K562 (cell line): ENCODE data around the gene CCDC78. TPM values are rescaled to one million over a fixed set of nuclear protein-coding genes. Genes with fewer than 3 reads are reported as not detected.
A peak's percentile ranks its signal among the peaks of the same experiment; 100 is the strongest.

Experiments
- FIP1L1 ChIP-seq: fragments of 200-400 bp; formaldehyde crosslinking; IDR thresholded peaks from 2 replicates; pipeline ENCODE4 v1.6.1; 2018; ENCODE audit warnings: mild to moderate bottlenecking, low read depth, low read length; ENCODE audit not compliant: poor library complexity, severe bottlenecking
- FOSL1 ChIP-seq: fragments of 200-800 bp; sonication (Bioruptor generic); conservative IDR thresholded peaks from 2 replicates; pipeline ENCODE4 v1.6.1; 2016; ENCODE audit warnings: missing genetic modification characterization, missing compliant biosample characterization
- KLF13 ChIP-seq: fragments of 450-650 bp; IDR thresholded peaks from 2 replicates; pipeline ENCODE4 v1.6.1; 2016; ENCODE audit warnings: missing genetic modification characterization, low read depth, mild to moderate bottlenecking, missing compliant biosample characterization, moderate library complexity, borderline replicate concordance
- MCM3 ChIP-seq: fragments of 450-650 bp; IDR thresholded peaks from 2 replicates; pipeline ENCODE4 v1.6.1; 2016
- MEF2D ChIP-seq: conservative IDR thresholded peaks from 2 replicates; pipeline ENCODE4 v1.6.1; 2016; ENCODE audit warnings: low read depth, missing genetic modification characterization, missing compliant biosample characterization
- NFXL1 ChIP-seq: fragments of 450-650 bp; formaldehyde crosslinking; IDR thresholded peaks from 2 replicates; pipeline ENCODE4 v1.4.0; 2021; ENCODE audit warnings: mild to moderate bottlenecking
- THAP12 ChIP-seq: fragments of 250-450 bp; sonication (Bioruptor Pico); IDR thresholded peaks from 2 replicates; pipeline ENCODE4 v1.9.0; 2021; ENCODE audit warnings: mild to moderate bottlenecking, inconsistent platforms
- ZBTB17 ChIP-seq: fragments of 450-650 bp; formaldehyde crosslinking; IDR thresholded peaks from 2 replicates; pipeline ENCODE4 v1.4.0; 2020; ENCODE audit warnings: mild to moderate bottlenecking
- ZNF239 ChIP-seq: fragments of 250-450 bp; sonication (Bioruptor Pico); IDR thresholded peaks from 2 replicates; pipeline ENCODE4 v1.4.0; 2020; ENCODE audit warnings: mild to moderate bottlenecking
- ZNF41 ChIP-seq: fragments of 250-450 bp; sonication (Bioruptor Pico); conservative IDR thresholded peaks from 2 replicates; pipeline ENCODE4 v1.4.0; 2020; ENCODE audit warnings: mild to moderate bottlenecking
- ZNF785 ChIP-seq: fragments of 250-450 bp; sonication (Bioruptor Pico); IDR thresholded peaks from 2 replicates; pipeline ENCODE4 v1.4.0; 2020; ENCODE audit warnings: mild to moderate bottlenecking
- polyA plus RNA-seq, 8 experiments: library from polyadenylated mRNA; depleted of rRNA in 4 of 8; stranded (reverse) in 5 of 8; unstranded in 3 of 8; fragments of >200 nt; fragmentation: Nextera tagmentation in 2 of 8; fragmentation: Illumina TruSeq in 1 of 8; extraction: Ambion mirVana in 2 of 8; extraction: Trizol in 1 of 8; gene quantifications; 2 replicates each; pipeline versions ENCODE4 v1.2.1 to v1.2.3, GENCODE V29; 2011 to 2014; ENCODE audit warnings: inconsistent platforms in 1 of 8, missing spikeins in 1 of 8
- total RNA-seq, 7 experiments: library from RNA; depleted of rRNA in 6 of 7; stranded (reverse); fragments of >200 nt in 6 of 7; fragmentation: Illumina TruSeq in 2 of 7; extraction: Trizol in 2 of 7; gene quantifications; 2 replicates each; pipeline versions ENCODE4 v1.2.1 to v1.2.3, GENCODE V29; 2011 to 2021; ENCODE audit warnings: low replicate concordance in 1 of 7
- TF ChIP-seq, protein P1 (sequence below), 2 experiments: fragments of 450-650 bp in 1 of 2; sonication (generic) in 1 of 2; formaldehyde crosslinking in 1 of 2; IDR thresholded peaks; 2 replicates each; pipeline versions ENCODE4 v1.7.1 to v1.9.0; 2016 to 2022; ENCODE audit warnings: inconsistent platforms in 1 of 2, mild to moderate bottlenecking in 1 of 2, missing genetic modification reagents in 1 of 2
- TF ChIP-seq, protein P2 (sequence below), 2 experiments: IDR thresholded peaks; 2 replicates each; pipeline ENCODE4 v1.6.1; 2011; ENCODE audit warnings: borderline replicate concordance in 1 of 2, control low read depth in 1 of 2, low read depth in 1 of 2, low read length in 1 of 2, mild to moderate bottlenecking in 1 of 2, mixed read lengths in 1 of 2, moderate library complexity in 1 of 2; ENCODE audit not compliant: insufficient read depth in 1 of 2, insufficient read length in 1 of 2, poor library complexity in 1 of 2, severe bottlenecking in 1 of 2; ENCODE audit errors: extremely low read depth in 1 of 2

CCDC78 gene
- total and polyA plus RNA-seq, 9 of the 15 experiments (the other 6 are each of a cell fraction or from before 2014, with no cell fraction given) = 0.24 to 17.7 (median 2.9) TPM

DNA sequence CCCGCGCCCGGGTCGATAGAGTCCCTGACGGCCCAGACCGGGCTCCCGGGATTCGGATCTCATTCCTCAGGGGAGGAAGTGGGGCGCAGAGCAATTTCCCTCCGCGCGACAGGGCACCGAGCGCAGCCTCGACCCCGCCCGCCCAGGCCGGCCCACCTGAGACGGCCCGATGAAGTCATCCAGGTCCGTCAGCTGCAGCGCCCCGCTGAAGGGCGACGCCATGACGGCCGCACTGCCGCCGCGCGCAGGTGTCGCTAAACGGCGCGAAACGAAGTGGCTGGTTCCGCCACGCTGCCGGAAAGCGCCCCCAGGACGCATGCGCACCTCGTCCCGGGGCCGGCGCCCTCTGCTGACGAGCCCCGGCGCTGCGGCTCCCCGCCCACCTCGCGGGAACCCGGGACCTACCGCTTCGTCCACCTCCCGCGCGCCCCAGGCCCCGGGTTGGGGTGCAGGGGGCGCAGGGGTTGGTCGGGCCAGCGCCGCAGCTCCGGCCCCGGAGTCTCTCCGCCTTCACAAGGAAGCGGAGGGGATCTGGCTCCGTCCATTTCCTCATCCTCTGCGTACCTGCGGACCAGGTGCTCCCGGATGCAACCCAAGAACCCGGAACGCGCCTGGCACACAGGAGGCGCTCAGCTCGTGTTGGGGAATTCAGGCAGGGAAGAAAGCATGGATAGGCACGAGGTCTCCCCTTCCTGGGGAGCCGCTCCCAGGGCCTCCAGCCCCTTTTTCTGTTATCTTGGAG, 14.7 kb upstream of the CCDC78 start, which contains the start of gene CIAO3 (continued):
- TF ChIP-seq, protein P1, sequence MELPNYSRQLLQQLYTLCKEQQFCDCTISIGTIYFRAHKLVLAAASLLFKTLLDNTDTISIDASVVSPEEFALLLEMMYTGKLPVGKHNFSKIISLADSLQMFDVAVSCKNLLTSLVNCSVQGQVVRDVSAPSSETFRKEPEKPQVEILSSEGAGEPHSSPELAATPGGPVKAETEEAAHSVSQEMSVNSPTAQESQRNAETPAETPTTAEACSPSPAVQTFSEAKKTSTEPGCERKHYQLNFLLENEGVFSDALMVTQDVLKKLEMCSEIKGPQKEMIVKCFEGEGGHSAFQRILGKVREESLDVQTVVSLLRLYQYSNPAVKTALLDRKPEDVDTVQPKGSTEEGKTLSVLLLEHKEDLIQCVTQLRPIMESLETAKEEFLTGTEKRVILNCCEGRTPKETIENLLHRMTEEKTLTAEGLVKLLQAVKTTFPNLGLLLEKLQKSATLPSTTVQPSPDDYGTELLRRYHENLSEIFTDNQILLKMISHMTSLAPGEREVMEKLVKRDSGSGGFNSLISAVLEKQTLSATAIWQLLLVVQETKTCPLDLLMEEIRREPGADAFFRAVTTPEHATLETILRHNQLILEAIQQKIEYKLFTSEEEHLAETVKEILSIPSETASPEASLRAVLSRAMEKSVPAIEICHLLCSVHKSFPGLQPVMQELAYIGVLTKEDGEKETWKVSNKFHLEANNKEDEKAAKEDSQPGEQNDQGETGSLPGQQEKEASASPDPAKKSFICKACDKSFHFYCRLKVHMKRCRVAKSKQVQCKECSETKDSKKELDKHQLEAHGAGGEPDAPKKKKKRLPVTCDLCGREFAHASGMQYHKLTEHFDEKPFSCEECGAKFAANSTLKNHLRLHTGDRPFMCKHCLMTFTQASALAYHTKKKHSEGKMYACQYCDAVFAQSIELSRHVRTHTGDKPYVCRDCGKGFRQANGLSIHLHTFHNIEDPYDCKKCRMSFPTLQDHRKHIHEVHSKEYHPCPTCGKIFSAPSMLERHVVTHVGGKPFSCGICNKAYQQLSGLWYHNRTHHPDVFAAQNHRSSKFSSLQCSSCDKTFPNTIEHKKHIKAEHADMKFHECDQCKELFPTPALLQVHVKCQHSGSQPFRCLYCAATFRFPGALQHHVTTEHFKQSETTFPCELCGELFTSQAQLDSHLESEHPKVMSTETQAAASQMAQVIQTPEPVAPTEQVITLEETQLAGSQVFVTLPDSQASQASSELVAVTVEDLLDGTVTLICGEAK (IDR thresholded peaks at IDR 0.05) = peak; percentile 42; the same call in 1 of the 2 replicates
- TF ChIP-seq, protein P1 (CRISPR knock-in tag; IDR thresholded peaks at IDR 0.05) = no peak
- no peak for TF ChIP-seq NFXL1 (CRISPR knock-in tag)
- no peak for TF ChIP-seq ZNF785 (CRISPR knock-in tag)
- peak; percentile 84 for TF ChIP-seq ZBTB17 (CRISPR knock-in tag)
- TF ChIP-seq, protein P2, sequence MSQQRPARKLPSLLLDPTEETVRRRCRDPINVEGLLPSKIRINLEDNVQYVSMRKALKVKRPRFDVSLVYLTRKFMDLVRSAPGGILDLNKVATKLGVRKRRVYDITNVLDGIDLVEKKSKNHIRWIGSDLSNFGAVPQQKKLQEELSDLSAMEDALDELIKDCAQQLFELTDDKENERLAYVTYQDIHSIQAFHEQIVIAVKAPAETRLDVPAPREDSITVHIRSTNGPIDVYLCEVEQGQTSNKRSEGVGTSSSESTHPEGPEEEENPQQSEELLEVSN (IDR thresholded peaks at IDR 0.05; ENCODE audit: borderline replicate concordance in 1 of 2, extremely low read depth in 1 of 2, insufficient read depth in 1 of 2, insufficient read length in 1 of 2, low read depth in 1 of 2, low read length in 1 of 2, poor library complexity in 1 of 2, severe bottlenecking in 1 of 2) = peak; percentile 75 to 83
- TF ChIP-seq FOSL1 (tag) = 0 out of 2 replicates have a peak, but pooled peaks have one; percentile 23
- TF ChIP-seq MEF2D (tag) = no peak
- TF ChIP-seq ZNF239 (CRISPR knock-in tag) = peak; percentile 27; the same call in 1 of the 2 replicates
- peak; percentile 34; the same call in 1 of the 2 replicates for TF ChIP-seq THAP12 (CRISPR knock-in tag)
- TF ChIP-seq FIP1L1 = peak; percentile 57
- peak; percentile 82; the same call in 1 of the 2 replicates for TF ChIP-seq MCM3
- TF ChIP-seq KLF13 (tag) = peak; percentile 99
- no peak for TF ChIP-seq ZNF41 (CRISPR knock-in tag)
